Breast epithelium (tissue), 4 donors: ENCODE results near the gene IRF1. TPM values are rescaled to one million over a fixed set of nuclear protein-coding genes. Genes with fewer than 3 reads are reported as not detected.
A peak's percentile ranks its signal among the peaks of the same experiment; 100 is the strongest.
"Not testable (repeated sequence)": the region's sequence is repeated elsewhere in the genome, so short reads cannot be mapped to it uniquely, and the experiment has no call there.

ENCODE experiments used
- DNase-seq, 2 donors: peaks; one replicate each; pipeline ENCODE4 v3.0.0-alpha.2; 2019; ENCODE audit warnings: low spot score in 2 of 2
- H3K27ac ChIP-seq, 2 donors: fragments of 200-600 bp; sonication (generic) in 1 of 2; one replicate each; pipeline ENCODE4 v1.5.1; 2016 to 2019; ENCODE audit warnings: mild to moderate bottlenecking in 1 of 2
- H3K27me3 ChIP-seq, 2 donors: fragments of 200-600 bp; sonication (generic) in 1 of 2; one replicate each; pipeline versions ENCODE4 v1.5.1 to v1.6.0; 2017 to 2019; ENCODE audit warnings: control low read depth in 1 of 2, mild to moderate bottlenecking in 1 of 2
- H3K36me3 ChIP-seq: fragments of 200-600 bp; one replicate; pipeline ENCODE4 v1.5.1; 2019
- H3K4me1 ChIP-seq, 2 donors: fragments of 200-600 bp; sonication (generic); one replicate each; pipeline ENCODE4 v1.5.1; 2016 to 2019; ENCODE audit warnings: control low read depth in 1 of 2
- H3K4me3 ChIP-seq, 3 donors: fragments of 200-600 bp; sonication (generic); 1 replicate in 2 of 3; 2 replicates in 1 of 3; pipeline ENCODE4 v1.5.1; 2016 to 2019; ENCODE audit warnings: mild to moderate bottlenecking in 3 of 3, moderate library complexity in 2 of 3
- H3K9me3 ChIP-seq, 2 donors: fragments of 200-600 bp; sonication (generic) in 1 of 2; one replicate each; pipeline ENCODE4 v1.5.1; 2016 to 2019; ENCODE audit warnings: control low read depth in 1 of 2
- CTCF ChIP-seq, 3 donors: fragments of 450-650 bp; IDR thresholded peaks; one replicate each; pipeline ENCODE4 v1.5.1; 2016 to 2017; ENCODE audit warnings: antibody characterized with exemption in 3 of 3, mild to moderate bottlenecking in 3 of 3, moderate library complexity in 3 of 3
- POLR2A ChIP-seq: fragments of 450-650 bp; IDR thresholded peaks from one replicate; pipeline ENCODE4 v1.6.1; 2016; ENCODE audit warnings: antibody characterized with exemption, mild to moderate bottlenecking, moderate library complexity
- POLR2AphosphoS5 ChIP-seq, 3 donors: sonication (generic); formaldehyde crosslinking; IDR thresholded peaks; one replicate each; pipeline ENCODE4 v1.6.1; 2017; ENCODE audit warnings: antibody characterized with exemption in 3 of 3
- intact Hi-C: fragments of 100-400 bp; cut with DNase I; formaldehyde crosslinking; loops from one replicate; pipeline ENCODE4 v1.15.1; 2023; ENCODE audit warnings: low total_unique reads
- total RNA-seq, 3 donors: library from RNA; depleted of rRNA; stranded (reverse); fragments of >200 nt; gene quantifications; one replicate each; pipeline ENCODE4 v1.1.0, GENCODE V29; 2016

IRF1 gene
- total RNA-seq, 3 donors from 2014 or later, result 10.4 to 27.8 (median 18.0) TPM

GRCh38 chr5:132526974-132527564 is 36.5 kb upstream of the IRF1 start:
- no peak for DNase-seq
- H3K4me3 ChIP-seq, result no peak overlapping the region
- H3K27ac ChIP-seq, result no peak overlapping the region
- no peaks in the 10 kb centered on the region for H3K9me3 ChIP-seq
- intact Hi-C loops, result no loop called here
- no peaks in the 10 kb centered on the region for H3K36me3 ChIP-seq
- H3K27me3 ChIP-seq, result no peaks in the 10 kb centered on the region
- H3K4me1 ChIP-seq, result no peaks in the 10 kb centered on the region
- TF ChIP-seq POLR2AphosphoS5 (IDR thresholded peaks at IDR 0.05), result no peak
- no peak for TF ChIP-seq CTCF (IDR thresholded peaks at IDR 0.05)
- no peak for TF ChIP-seq POLR2A

GRCh38 chr5:132526290-132526973 is 35.9 kb upstream of the IRF1 start:
- intact Hi-C loops, result no loop called here
- TF ChIP-seq CTCF (IDR thresholded peaks at IDR 0.05), result peak; percentile 78 to 80 (median 80)
- TF ChIP-seq POLR2AphosphoS5 (IDR thresholded peaks at IDR 0.05), result no peak
- Histone ChIP-seq H3K4me3 (peak overlapping the region in 1 of 3 donors; percentile 36), H3K4me1 (no peaks in the 10 kb centered on the region), H3K27me3 (no peaks in the 10 kb centered on the region), H3K36me3 (peaks cover 3% of the 10 kb centered on the region), H3K27ac (no peak overlapping the region), H3K9me3 (peaks cover 0 to 3% of the 10 kb centered on the region in 2 donors)
- DNase-seq, result no peak

- Histone ChIP-seq H3K9me3 (peaks cover 0 to 6% of the 10 kb centered on the region in 2 donors), H3K4me1 (no peaks in the 10 kb centered on the region), H3K27me3 (no peaks in the 10 kb centered on the region), H3K36me3 (peaks cover 3% of the 10 kb centered on the region), H3K27ac (no peak overlapping the region), H3K4me3 (no peak overlapping the region)
- intact Hi-C loops, result no loop called here
- TF ChIP-seq POLR2A, result no peak
- TF ChIP-seq CTCF (IDR thresholded peaks at IDR 0.05), result no peak
- no peak for TF ChIP-seq POLR2AphosphoS5 (IDR thresholded peaks at IDR 0.05)
- DNase-seq, result no peak
Measured at GRCh38 chr5:132525299-132525724, 34.7 kb upstream of the IRF1 start.

GRCh38 chr5:132524877-132525276 is 34.3 kb upstream of the IRF1 start:
- H3K9me3 ChIP-seq, H3K4me3 ChIP-seq, DNase-seq, H3K27me3 ChIP-seq, H3K36me3 ChIP-seq, H3K4me1 ChIP-seq, H3K27ac ChIP-seq, intact Hi-C loops: not testable (repeated sequence)

DNA sequence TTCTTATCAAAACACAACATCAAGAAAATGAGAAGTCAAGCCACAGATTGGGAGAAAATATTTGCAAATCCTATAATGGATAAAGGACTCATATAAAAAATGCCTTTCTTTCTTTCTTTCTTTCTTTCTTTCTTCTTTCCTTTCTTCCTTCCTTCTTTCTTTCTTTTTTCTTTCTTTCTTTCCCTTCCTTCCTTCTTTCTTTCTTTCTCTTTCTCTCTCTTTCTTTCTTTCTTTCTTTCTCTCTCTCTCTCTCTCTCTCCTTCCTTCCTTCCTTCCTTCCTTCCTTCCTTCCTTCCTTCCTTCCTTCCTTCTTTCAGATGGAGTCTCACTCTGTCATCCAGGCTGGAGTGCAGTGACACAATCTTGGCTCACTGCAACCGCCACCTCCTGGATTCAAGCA is 31.5 kb upstream of the IRF1 start:
- H3K27me3 ChIP-seq, H3K4me3 ChIP-seq, H3K4me1 ChIP-seq, H3K27ac ChIP-seq, DNase-seq, H3K9me3 ChIP-seq, intact Hi-C loops, H3K36me3 ChIP-seq: not testable (repeated sequence)

DNA sequence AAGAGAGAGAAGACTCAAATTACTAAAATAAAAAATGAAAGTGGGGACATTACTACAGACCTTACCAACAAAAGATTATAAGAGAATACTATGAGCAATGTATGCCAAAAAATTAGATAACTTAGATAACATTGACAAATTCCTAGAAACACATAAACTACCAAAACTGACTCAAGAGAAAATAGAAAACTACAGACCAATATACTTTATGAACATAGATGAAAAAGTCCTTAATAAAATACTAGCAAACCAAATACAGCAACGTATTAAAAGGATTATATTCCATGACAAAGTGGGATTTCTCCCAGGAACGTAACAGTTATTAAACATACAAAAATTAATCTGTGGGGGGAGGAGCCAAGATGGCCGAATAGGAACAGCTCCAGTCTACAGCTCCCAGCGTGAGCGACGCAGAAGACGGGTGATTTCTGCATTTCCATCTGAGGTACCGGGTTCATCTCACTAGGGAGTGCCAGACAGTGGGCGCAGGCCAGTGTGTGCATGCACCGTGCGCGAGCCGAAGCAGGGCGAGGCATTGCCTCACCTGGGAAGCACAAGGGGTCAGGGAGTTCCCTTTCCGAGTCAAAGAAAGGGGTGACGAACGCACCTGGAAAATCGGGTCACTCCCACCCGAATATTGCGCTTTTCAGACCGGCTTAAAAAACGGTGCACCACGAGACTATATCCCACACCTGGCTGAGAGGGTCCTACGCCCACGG is 23.2 kb upstream of the IRF1 start:
- H3K27me3 ChIP-seq, intact Hi-C loops, H3K4me1 ChIP-seq, H3K9me3 ChIP-seq, H3K36me3 ChIP-seq, H3K4me3 ChIP-seq, DNase-seq, H3K27ac ChIP-seq: not testable (repeated sequence)
